ENCODE measurements around the gene SEMA3F. TPM values are rescaled to one million over a fixed set of nuclear protein-coding genes. Genes with fewer than 3 reads are reported as not detected.

Gene SEMA3F
- total RNA-seq, 4 donors from 2014 or later: 10.5 to 33.1 (median 12.9) TPM

DNA sequence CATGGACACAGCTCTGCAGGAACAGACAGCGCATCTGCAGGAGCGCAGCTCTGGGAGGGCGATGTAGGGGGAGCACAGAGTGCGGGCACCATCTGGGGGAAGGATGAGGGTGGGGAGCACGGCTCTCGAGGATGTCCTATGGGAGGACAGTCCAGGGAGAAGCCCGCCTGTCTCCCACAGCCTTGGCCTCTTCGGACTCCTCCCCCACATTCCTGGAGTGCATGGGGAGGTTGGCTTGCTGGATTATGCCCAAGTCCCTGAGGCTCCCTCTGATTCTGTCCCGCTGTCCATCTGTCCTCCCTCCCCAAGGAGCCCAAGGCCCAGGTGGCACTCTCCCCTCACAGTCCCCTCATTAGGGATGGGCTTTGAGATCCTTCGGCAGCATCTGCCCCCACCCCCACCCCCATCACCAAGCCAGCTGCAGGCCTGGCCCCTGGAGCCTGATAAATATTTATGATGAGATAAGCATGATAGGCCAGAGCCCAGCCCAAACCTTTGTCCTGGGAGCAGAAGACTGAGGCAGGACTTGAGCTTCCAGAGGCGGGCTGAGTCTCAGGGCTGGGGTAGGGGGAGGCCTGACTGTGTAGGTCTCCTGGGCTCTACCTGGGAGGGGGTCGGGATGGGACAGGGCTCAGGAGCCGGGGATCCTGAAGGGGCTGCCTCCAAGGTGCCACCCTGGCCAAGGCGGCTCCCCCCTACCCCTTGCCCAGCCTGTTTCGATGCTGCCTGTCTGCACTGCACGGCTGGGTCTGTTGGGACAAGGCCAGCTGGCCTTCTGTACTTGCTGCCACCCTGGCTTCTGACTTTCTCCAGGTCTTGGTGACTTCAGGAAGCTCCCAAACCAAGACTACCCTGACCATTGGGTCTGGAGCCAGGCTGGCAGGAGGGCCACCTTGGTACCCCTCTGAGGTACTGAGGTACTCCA is 28.6 kb upstream of the SEMA3F start:
- Histone ChIP-seq H3K4me1 (peaks cover 0 to 3% of the 10 kb centered on the region in 2 donors), H3K36me3 (no peaks in the 10 kb centered on the region), H3K9me3 (no peaks in the 10 kb centered on the region), H3K27me3 (no peaks in the 10 kb centered on the region), H3K4me3 (no peak overlapping the region), H3K27ac (no peak overlapping the region)
- DNase-seq: no peak
- TF ChIP-seq, protein P1, sequence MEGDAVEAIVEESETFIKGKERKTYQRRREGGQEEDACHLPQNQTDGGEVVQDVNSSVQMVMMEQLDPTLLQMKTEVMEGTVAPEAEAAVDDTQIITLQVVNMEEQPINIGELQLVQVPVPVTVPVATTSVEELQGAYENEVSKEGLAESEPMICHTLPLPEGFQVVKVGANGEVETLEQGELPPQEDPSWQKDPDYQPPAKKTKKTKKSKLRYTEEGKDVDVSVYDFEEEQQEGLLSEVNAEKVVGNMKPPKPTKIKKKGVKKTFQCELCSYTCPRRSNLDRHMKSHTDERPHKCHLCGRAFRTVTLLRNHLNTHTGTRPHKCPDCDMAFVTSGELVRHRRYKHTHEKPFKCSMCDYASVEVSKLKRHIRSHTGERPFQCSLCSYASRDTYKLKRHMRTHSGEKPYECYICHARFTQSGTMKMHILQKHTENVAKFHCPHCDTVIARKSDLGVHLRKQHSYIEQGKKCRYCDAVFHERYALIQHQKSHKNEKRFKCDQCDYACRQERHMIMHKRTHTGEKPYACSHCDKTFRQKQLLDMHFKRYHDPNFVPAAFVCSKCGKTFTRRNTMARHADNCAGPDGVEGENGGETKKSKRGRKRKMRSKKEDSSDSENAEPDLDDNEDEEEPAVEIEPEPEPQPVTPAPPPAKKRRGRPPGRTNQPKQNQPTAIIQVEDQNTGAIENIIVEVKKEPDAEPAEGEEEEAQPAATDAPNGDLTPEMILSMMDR (IDR thresholded peaks at IDR 0.05): no peak
- no peak for TF ChIP-seq POLR2A (IDR thresholded peaks at IDR 0.05)
- intact Hi-C loops (cut with DNase I; ENCODE audit: low total_unique reads): no loop called here

DNA sequence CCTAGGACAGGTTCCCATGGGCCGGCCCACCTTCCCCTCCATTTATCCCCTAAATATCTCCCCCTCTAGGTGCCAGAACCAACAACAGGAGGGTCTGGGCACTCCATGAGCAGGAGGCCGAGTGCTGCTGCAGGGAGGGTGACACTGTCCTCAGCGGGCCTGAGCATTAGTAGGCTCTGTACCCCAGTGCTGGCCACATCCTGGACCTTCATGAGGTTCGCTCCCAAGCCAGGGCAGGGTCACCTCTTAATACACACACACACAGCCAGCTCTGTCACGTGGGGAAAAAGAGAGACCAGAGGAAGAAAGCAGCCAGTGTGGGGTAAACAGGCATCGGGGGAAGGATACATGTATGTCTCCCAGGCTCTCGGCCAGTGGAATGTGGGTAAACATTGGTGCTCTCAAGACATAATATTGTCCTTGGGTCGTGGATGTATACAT is 27.9 kb upstream of the SEMA3F start:
- no peak overlapping the region for H3K4me3 ChIP-seq
- H3K27ac ChIP-seq: no peak overlapping the region
- H3K36me3 ChIP-seq: no peaks in the 10 kb centered on the region
- H3K4me1 ChIP-seq: no peaks in the 10 kb centered on the region
- DNase-seq: no peak
- intact Hi-C loops (cut with DNase I; ENCODE audit: low total_unique reads): no loop called here
- TF ChIP-seq POLR2A (IDR thresholded peaks at IDR 0.05): no peak
- TF ChIP-seq, protein P1 (IDR thresholded peaks at IDR 0.05): no peak
- no peaks in the 10 kb centered on the region for H3K9me3 ChIP-seq
- H3K27me3 ChIP-seq: no peaks in the 10 kb centered on the region

DNA sequence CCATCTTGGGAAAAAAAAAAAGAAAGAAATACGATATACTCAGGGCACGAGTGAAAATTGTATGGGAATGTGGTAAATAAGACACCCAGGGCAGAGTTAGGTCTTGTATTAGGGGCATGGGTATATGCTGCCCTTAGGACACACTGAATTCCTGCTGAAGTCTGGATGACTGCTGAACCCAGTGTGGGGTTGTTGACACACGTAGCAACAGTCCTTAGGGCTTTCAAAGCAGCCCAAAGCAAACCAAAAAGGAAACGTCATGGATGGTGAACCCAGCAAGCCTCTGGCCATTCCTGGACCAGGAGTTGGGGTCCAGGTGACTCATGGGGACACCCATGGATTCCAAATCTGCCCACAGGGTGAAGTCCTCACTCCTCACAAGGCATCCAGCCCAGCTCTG is 27.1 kb upstream of the SEMA3F start:
- intact Hi-C loops (cut with DNase I; ENCODE audit: low total_unique reads): no loop called here
- no peak for DNase-seq
- Histone ChIP-seq H3K4me3 (no peak overlapping the region), H3K9me3 (no peaks in the 10 kb centered on the region), H3K27ac (no peak overlapping the region), H3K27me3 (no peaks in the 10 kb centered on the region), H3K36me3 (no peaks in the 10 kb centered on the region), H3K4me1 (no peaks in the 10 kb centered on the region)
- no peak for TF ChIP-seq POLR2A (IDR thresholded peaks at IDR 0.05)
- TF ChIP-seq, protein P1 (IDR thresholded peaks at IDR 0.05): no peak

DNA sequence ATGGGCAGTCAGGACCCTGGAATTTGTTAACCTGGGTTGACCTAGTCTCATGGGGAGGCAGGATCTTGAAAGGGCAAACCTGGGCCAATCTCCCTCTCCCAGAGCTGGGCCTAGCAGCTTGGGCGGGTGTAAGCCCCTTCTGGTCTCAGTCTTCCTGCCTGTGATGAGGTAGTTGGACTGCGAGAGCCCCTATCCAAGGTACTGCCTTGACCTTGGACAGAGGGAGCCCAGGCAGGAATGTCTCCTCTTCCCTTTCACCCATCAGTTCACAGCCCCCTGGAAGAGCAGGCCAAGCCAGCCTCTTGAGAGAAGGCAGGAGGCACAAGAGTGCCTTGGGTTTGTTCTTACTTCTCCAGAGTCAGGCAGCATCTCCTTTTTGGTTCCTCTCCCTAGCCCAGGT is 24.7 kb upstream of the SEMA3F start:
- no peaks in the 10 kb centered on the region for H3K36me3 ChIP-seq
- no peak for DNase-seq
- H3K9me3 ChIP-seq: no peaks in the 10 kb centered on the region
- no peaks in the 10 kb centered on the region for H3K27me3 ChIP-seq
- H3K4me3 ChIP-seq: no peak overlapping the region
- H3K4me1 ChIP-seq: no peaks in the 10 kb centered on the region
- TF ChIP-seq, protein P1 (IDR thresholded peaks at IDR 0.05): no peak
- TF ChIP-seq POLR2A (IDR thresholded peaks at IDR 0.05): no peak
- H3K27ac ChIP-seq: no peak overlapping the region
- intact Hi-C loops (cut with DNase I; ENCODE audit: low total_unique reads): no loop called here
